GM18499 (cell line): Measurements from ENCODE around the gene DIRAS3.
"Not testable (repeated sequence)": the region's sequence is repeated elsewhere in the genome, so short reads cannot be mapped to it uniquely, and the experiment has no call there.

Source experiments
- ATAC-seq: cut with Tn5 transposase; IDR thresholded peaks from one replicate; pipeline ENCODE4 v1.9.1; 2021; ENCODE audit warnings: moderate number of reproducible peaks; ENCODE audit not compliant: insufficient read depth, unreplicated experiment

Gene DIRAS3

GRCh38 chr1:68049941-68050878 lies at the start of gene DIRAS3:
TSS of gene DIRAS3 (minus strand) at chr1:68050627. CDS start at chr1:68047297, 3,330 bp downstream.
- no peak for ATAC-seq

- no peak for ATAC-seq
Measured at GRCh38 chr1:68093737-68094136, 43.3 kb upstream of the DIRAS3 start.

GRCh38 chr1:68087184-68087583 lies 36.8 kb upstream of the DIRAS3 start:
- no peak for ATAC-seq

GRCh38 chr1:68085752-68086151 lies 35.3 kb upstream of the DIRAS3 start:
- no peak for ATAC-seq

- ATAC-seq: no peak
Measured at GRCh38 chr1:68083686-68084085, 33.3 kb upstream of the DIRAS3 start.

- no peak for ATAC-seq
Measured at GRCh38 chr1:68081775-68082283, 31.4 kb upstream of the DIRAS3 start.

- no peak for ATAC-seq
Measured at GRCh38 chr1:68078647-68079046, 28.2 kb upstream of the DIRAS3 start.

- no peak for ATAC-seq
Measured at GRCh38 chr1:68074472-68074871, 24.0 kb upstream of the DIRAS3 start.

- no peak for ATAC-seq
Measured at GRCh38 chr1:68065766-68066165, 15.3 kb upstream of the DIRAS3 start.

- ATAC-seq: not testable (repeated sequence)
Measured at GRCh38 chr1:68058053-68058452, 7.6 kb upstream of the DIRAS3 start.

- no peak for ATAC-seq
Measured at GRCh38 chr1:68057564-68057963, 7.1 kb upstream of the DIRAS3 start.

- no peak for ATAC-seq
Measured at GRCh38 chr1:68057050-68057449, 6.6 kb upstream of the DIRAS3 start.

- no peak for ATAC-seq
Measured at GRCh38 chr1:68051475-68051874, 1.0 kb upstream of the DIRAS3 start.

- ATAC-seq: no peak
Measured at GRCh38 chr1:68047659-68048026, 2.8 kb downstream of the DIRAS3 start.

GRCh38 chr1:68046885-68047658 lies 3.4 kb downstream of the DIRAS3 start:
- ATAC-seq: no peak

- ATAC-seq: no peak
Measured at GRCh38 chr1:68046423-68046822, 4.0 kb downstream of the DIRAS3 start.

- ATAC-seq: no peak
Measured at GRCh38 chr1:68045511-68046180, 4.8 kb downstream of the DIRAS3 start.

GRCh38 chr1:68043443-68044090 lies 6.9 kb downstream of the DIRAS3 start:
- ATAC-seq: no peak

- ATAC-seq: no peak
Measured at GRCh38 chr1:68036946-68037345, 13.5 kb downstream of the DIRAS3 start.

- no peak for ATAC-seq
Measured at GRCh38 chr1:68029444-68029843, 21.0 kb downstream of the DIRAS3 start.
